ENCODE data around the gene RLN1.
"Not testable (repeated sequence)": the region's sequence is repeated elsewhere in the genome, so short reads cannot be mapped to it uniquely, and the experiment has no call there.

RLN1 gene

GRCh38 chr9:5321058-5321457 lies 18.6 kb downstream of the RLN1 start:
- DNase-seq = no peak

- not testable (repeated sequence) for DNase-seq
Measured at GRCh38 chr9:5316406-5316805, 23.3 kb downstream of the RLN1 start.

- DNase-seq = no peak
Measured at GRCh38 chr9:5315187-5315923, 24.3 kb downstream of the RLN1 start.

DNA sequence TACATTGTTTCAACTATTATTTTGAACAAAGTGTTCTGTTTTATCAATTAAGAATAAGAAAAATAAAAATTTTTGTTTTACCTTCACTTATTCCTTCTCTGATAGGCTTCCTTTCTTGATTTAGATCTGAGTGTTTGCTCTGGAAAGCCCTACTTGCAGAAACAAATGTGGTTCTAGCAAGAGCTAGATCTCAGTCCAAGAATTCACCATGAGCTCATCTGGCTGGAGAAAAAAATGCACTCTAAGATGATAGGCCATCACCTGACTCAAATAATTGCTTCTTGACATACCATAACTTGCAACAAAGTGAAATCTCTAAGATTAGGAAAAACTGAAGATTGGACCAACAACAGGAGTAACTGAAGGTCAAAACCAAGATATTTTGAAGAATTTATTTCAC lies 28.8 kb downstream of the RLN1 start:
- no peak for DNase-seq

DNA sequence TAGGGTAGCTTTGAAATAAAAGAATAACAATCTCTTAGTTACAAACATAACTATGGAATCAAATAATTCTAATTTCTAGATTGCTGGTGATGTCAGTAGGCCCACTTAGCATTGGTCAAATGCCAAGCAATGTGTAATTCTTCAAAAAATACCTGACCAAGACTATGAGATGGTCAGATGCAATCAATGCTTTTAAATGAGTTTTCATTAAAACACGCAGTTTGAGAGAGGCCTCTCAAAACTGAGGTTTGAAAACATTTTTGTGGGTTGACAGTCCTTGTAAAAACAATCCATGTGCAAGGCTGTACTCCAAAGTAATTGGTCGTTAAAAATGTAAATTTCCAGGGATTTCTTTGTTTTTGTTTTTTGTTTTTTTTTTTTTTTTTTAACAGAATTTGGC lies 33.9 kb downstream of the RLN1 start:
- DNase-seq = no peak

GRCh38 chr9:5303840-5304795 lies 35.6 kb downstream of the RLN1 start, which contains the start of gene RLN2:
Gene RLN2, minus strand, starts transcription at chr9:5304716. Its CDS starts 136 bp downstream, at chr9:5304580.
- not testable (repeated sequence) for DNase-seq

- no peak for DNase-seq
Measured at GRCh38 chr9:5301544-5301943, 38.1 kb downstream of the RLN1 start.

DNA sequence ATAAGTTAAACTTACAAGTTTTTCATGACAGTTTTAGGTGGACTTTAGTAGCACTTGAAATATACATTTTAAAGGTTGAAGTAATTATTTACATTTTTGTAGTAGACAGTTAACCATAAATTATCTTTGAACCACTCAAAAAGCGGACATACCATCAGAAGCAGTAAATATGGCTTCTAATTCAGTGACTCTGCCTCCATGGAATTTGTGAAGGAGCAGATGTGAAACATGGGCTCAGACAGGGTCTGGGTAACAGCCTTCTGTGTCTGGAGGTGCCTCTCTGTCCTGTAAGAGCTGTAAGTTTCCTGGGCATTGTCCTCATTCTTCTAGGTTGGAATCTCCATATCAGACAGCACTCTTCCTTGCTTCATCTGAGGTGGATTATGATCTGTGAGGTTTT lies 47.5 kb downstream of the RLN1 start:
- no peak for DNase-seq

DNA sequence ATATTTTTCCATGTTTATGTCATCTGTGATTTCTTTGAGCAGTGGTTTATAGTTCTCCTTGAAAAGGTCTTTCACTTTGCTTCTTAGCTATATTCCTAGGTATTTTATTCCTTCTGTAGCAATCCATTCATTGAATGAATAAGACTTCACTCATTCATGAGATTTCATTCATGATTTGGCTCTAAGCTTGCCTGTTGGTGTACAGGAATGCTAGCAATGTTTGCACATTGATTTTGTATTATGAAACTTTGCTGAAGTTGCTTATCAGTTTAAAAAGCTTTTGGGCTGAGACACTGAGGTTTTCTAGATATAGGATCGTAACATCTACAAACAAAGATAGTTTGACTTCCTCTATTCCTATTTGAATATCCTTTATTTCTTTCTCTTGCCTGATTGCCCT lies 51.1 kb downstream of the RLN1 start:
- no peak for DNase-seq

DNA sequence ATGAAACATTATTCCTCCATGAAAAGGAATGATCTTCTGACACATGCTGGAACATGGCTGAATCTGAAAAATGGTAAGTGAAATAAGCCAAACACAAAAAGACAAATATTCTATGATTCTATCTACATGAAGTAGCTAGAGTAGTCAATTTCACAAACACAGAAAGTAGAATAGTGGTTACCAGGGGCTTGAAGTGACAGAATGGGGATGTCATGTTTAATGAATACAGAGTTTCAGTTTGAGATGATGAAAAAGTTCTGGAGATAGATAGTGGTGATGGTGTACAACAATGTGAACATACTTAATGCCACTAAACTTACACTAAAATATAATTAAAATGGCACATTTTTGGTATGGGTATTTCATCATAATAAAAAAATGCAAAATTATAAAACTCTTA lies 53.4 kb downstream of the RLN1 start:
- no peak for DNase-seq
